Fibroblast of mammary gland (primary cell): ENCODE measurements around the gene ZNF862.

ENCODE experiments used
- DNase-seq: peaks from one replicate; pipeline ENCODE4 v3.0.0-alpha.2; 2010; ENCODE audit warnings: low read depth
- H3K4me3 ChIP-seq: 2 replicates; pipeline ENCODE4 v1.5.1; 2011; ENCODE audit warnings: low read depth, mild to moderate bottlenecking, low read length, moderate library complexity; ENCODE audit not compliant: control insufficient read depth
- CTCF ChIP-seq: conservative IDR thresholded peaks from 2 replicates; pipeline ENCODE4 v1.5.1; 2011; ENCODE audit warnings: low read depth, low read length, inconsistent platforms; ENCODE audit not compliant: control insufficient read depth, insufficient read depth

ZNF862 gene

DNA sequence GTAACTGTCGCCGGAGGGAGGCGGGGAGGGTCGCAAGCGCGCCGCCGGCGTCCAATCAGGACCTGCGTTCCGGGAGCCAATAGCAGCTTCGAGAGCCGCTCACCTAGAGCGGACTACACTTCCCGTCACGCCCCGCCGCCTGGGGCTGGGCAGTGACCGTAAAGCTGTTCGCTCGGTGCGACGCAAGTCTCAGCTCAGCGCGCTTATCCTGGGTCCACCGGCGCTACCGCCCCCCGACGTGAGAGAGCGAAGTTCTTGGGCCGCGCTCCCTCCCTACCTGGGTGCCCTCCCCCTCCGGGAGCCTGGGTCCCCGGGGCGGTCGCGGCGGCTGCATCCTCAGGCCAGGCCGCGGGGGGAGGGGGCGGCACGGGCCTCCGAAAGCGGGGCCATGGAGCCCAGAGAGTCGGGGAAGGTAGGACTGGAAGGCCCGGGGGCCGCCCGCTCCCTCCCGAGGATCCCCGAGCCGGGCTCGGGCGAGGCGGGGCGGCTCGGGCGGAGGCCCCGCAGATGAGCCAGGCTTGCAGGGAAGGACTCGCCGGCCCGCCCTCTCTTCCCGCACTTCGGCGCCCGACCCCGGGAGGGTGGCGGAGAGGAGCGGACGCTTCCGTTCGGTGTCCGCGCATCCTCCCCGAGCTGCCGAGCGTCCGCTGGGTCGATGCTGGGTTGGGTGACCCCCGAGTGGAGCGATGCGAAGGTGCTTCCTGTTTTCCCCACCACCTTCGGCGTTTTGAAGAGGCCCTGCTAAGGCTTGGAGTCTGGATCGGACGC, at the start of gene ZNF862:
TSS of gene ZNF862 (plus strand) at position 152 of the 768 bp plus-strand sequence. CDS start at position 389, 237 bp downstream.
- H3K4me3 ChIP-seq: peak within 1 kb of the TSS; percentile 69

DNA sequence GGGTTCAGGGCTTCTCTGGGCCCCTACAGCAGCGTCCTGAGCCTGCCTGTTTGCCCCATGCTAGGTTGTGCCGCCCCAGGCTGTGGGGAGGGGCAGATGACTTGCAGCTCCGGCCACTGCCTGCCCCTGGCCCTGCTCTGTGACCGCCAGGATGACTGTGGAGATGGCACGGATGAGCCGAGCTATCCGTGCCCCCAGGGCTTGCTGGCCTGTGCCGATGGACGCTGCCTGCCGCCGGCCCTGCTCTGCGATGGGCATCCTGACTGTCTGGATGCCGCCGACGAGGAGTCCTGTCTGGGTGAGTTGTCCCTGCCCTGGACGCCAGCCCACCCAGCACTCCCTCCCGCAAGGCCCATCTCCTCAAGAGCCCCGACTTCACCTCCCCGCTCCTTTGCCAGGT, 49.1 kb upstream of the ZNF862 start:
- no peak for DNase-seq
- H3K4me3 ChIP-seq: no peak overlapping the region

More for the DNA sequence above, at the start of gene ZNF862:
- DNase-seq: peak; percentile 96
- no peak for TF ChIP-seq CTCF

DNA sequence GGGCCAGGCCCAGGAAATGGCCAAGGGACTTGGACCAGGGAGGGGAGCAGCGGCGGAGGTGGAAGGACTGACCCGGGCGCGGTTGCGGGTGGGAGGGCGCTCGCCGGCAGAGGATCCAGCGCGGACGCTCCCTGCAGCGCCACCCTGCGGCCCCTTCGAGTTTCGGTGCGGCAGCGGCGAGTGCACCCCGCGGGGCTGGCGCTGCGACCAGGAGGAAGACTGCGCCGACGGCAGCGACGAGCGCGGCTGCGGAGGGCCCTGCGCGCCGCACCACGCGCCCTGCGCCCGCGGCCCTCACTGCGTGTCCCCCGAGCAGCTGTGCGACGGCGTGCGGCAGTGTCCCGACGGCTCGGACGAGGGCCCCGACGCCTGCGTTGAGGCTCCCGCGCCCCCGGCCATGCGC, 48.0 kb upstream of the ZNF862 start:
- TF ChIP-seq CTCF: no peak
- no peak for DNase-seq
- H3K4me3 ChIP-seq: no peak overlapping the region

More for the DNA sequence above, 49.1 kb upstream of the ZNF862 start:
- no peak for TF ChIP-seq CTCF

GRCh38 chr7:149790754-149791360, 47.3 kb upstream of the ZNF862 start:
- TF ChIP-seq CTCF: no peak
- no peak overlapping the region for H3K4me3 ChIP-seq
- DNase-seq: no peak

DNA sequence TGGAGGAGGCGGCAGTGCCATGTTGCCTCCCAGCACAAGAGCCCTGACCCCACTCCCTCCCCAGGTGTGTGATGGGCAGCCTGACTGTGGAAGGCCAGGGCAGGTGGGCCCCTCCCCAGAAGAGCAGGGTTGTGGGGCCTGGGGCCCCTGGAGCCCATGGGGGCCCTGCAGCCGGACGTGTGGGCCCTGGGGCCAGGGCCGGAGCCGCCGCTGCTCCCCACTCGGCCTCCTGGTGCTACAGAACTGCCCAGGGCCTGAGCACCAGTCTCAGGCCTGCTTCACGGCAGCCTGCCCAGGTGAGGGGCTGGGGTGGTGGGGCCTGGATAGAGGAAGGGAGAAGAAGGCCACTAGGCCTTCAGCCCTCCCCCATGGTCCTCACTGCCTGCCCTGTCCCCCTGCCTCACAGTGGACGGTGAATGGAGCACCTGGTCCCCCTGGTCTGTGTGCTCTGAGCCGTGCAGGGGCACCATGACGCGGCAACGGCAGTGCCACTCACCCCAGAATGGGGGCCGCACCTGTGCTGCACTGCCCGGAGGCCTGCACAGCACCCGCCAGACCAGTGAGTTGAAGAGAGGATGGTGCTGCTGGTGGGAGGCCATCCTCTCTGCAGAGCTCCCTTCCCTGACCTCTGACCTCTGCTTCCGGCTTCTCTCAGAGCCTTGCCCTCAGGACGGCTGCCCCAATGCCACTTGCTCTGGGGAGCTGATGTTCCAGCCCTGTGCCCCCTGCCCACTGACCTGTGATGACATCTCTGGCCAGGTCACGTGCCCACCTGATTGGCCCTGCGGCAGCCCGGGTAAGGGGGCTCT, 46.6 kb upstream of the ZNF862 start:
- TF ChIP-seq CTCF: no peak
- DNase-seq: no peak
- H3K4me3 ChIP-seq: no peak overlapping the region

- no peak overlapping the region for H3K4me3 ChIP-seq
- DNase-seq: no peak
- no peak for TF ChIP-seq CTCF
These were observed 46.0 kb upstream of the ZNF862 start for GRCh38 chr7:149792220-149792595.
